GM23248 (cell line): ENCODE data around the gene PML. TPM values are rescaled to one million over a fixed set of nuclear protein-coding genes. Genes with fewer than 3 reads are reported as not detected.

Experiments used
- DNase-seq: peaks from one replicate; pipeline ENCODE4 v3.0.0-alpha.2; 2015
- H2AFZ ChIP-seq: fragments of 200-600 bp; sonication (generic); 2 replicates; pipeline ENCODE4 v1.6.1; 2016; ENCODE audit warnings: antibody characterized with exemption
- H3F3A ChIP-seq: fragments of 200-600 bp; sonication (generic); 2 replicates; pipeline ENCODE4 v1.6.1; 2016; ENCODE audit warnings: mild to moderate bottlenecking, antibody characterized with exemption, mixed run types; ENCODE audit not compliant: insufficient read depth
- H3K27ac ChIP-seq: fragments of 200-600 bp; sonication (generic); 2 replicates; pipeline ENCODE4 v1.5.1; 2016; ENCODE audit warnings: mild to moderate bottlenecking
- H3K27me3 ChIP-seq: fragments of 200-600 bp; sonication (generic); replicated peaks from 2 replicates; pipeline ENCODE4 v1.6.1; 2016; ENCODE audit warnings: mild to moderate bottlenecking; ENCODE audit not compliant: insufficient read depth
- H3K36me3 ChIP-seq: fragments of 200-600 bp; sonication (generic); 2 replicates; pipeline ENCODE4 v1.6.1; 2016; ENCODE audit warnings: low read depth, mild to moderate bottlenecking
- H3K4me1 ChIP-seq: fragments of 200-600 bp; sonication (generic); 2 replicates; pipeline ENCODE4 v1.6.1; 2016; ENCODE audit warnings: mild to moderate bottlenecking; ENCODE audit not compliant: insufficient read depth
- H3K4me2 ChIP-seq: fragments of 200-600 bp; sonication (generic); one replicate; pipeline ENCODE4 v1.6.1; 2016; ENCODE audit warnings: mild to moderate bottlenecking; ENCODE audit not compliant: unreplicated experiment
- H3K4me3 ChIP-seq: fragments of 200-600 bp; sonication (generic); 2 replicates; pipeline ENCODE4 v1.5.1; 2016; ENCODE audit warnings: mild to moderate bottlenecking
- H3K79me2 ChIP-seq: fragments of 200-600 bp; sonication (generic); 2 replicates; pipeline ENCODE4 v1.6.1; 2016; ENCODE audit warnings: mild to moderate bottlenecking; ENCODE audit not compliant: insufficient read depth
- H3K9ac ChIP-seq: fragments of 200-600 bp; sonication (generic); 2 replicates; pipeline ENCODE4 v1.6.1; 2016; ENCODE audit warnings: mild to moderate bottlenecking
- H3K9me2 ChIP-seq: fragments of 200-600 bp; sonication (generic); 2 replicates; pipeline ENCODE4 v1.6.1; 2016; ENCODE audit warnings: mixed run types, mild to moderate bottlenecking, moderate library complexity; ENCODE audit not compliant: insufficient read depth
- H3K9me3 ChIP-seq: fragments of 200-600 bp; sonication (generic); one replicate; pipeline ENCODE4 v1.6.1; 2017; ENCODE audit warnings: low read depth
- H4K20me1 ChIP-seq: fragments of 200-600 bp; sonication (generic); 2 replicates; pipeline ENCODE4 v1.6.0; 2016; ENCODE audit not compliant: insufficient read depth
- EZH2 ChIP-seq: fragments of 200-600 bp; sonication (generic); IDR thresholded peaks from 2 replicates; pipeline ENCODE4 v1.6.1; 2018; ENCODE audit warnings: antibody characterized with exemption, mild to moderate bottlenecking; ENCODE audit not compliant: insufficient read depth, poor library complexity, severe bottlenecking
- EZH2phosphoT487 ChIP-seq: fragments of 200-600 bp; sonication (generic); IDR thresholded peaks from 2 replicates; pipeline ENCODE4 v1.6.1; 2018; ENCODE audit warnings: antibody characterized with exemption, moderate library complexity, mild to moderate bottlenecking, low read depth; ENCODE audit not compliant: insufficient read depth
- WGBS, 2 experiments: methylation state at CpG; one replicate each; pipeline ENCODE4 v1.1.6; 2015 to 2017; ENCODE audit warnings: low lambda C conversion rate in 2 of 2, low coverage in 1 of 2; ENCODE audit errors: missing lambda C conversion rate in 2 of 2; 5-methylcytosine and 5-hydroxymethylcytosine counted together
- in situ Hi-C: fragments of 300-500 bp; cut with MboI; formaldehyde crosslinking; loops from 2 replicates; pipeline ENCODE4 v1.15.0; 2020
- polyA plus RNA-seq: library from polyadenylated mRNA; unstranded; fragments of >200 nt; fragmentation: Nextera tagmentation; extraction: Ambion mirVana; gene quantifications from 2 replicates; pipeline ENCODE4 v1.2.1, GENCODE V29; 2016
- total RNA-seq: library from RNA; depleted of rRNA; stranded (reverse); fragments of >200 nt; shearing (Covaris generic); gene quantifications from 2 replicates; pipeline ENCODE4 v1.2.3, GENCODE V29; 2014

The PML gene
- total and polyA plus RNA-seq, 2 experiments from 2014 or later: 52.9 to 74.7 TPM

- Histone ChIP-seq H3K4me3 (no peak overlapping the region), H3K27me3 (no peaks in the 10 kb centered on the region), H3K4me1 (peaks cover 30% of the 10 kb centered on the region), H4K20me1 (no peaks in the 10 kb centered on the region), H3K79me2 (no peaks in the 10 kb centered on the region), H3F3A (peaks cover 12% of the 10 kb centered on the region), H3K9ac (no peak overlapping the region), H3K4me2 (no peak overlapping the region), H3K9me3 (no peaks in the 10 kb centered on the region), H3K27ac (no peak overlapping the region), H2AFZ (no peak overlapping the region), H3K9me2 (no peaks in the 10 kb centered on the region), H3K36me3 (no peaks in the 10 kb centered on the region)
- DNase-seq: no peak
- WGBS, 2 experiments: 88% methylated on average over 3 of the region's 3 CpGs
- in situ Hi-C loops: loop anchor here (10.0 kb wide), 1 partner anchor 326 kb away; no protein-coding TSS in a partner anchor
- no peak for TF ChIP-seq EZH2
- no peak for TF ChIP-seq EZH2phosphoT487
Observed at GRCh38 chr15:73978896-73979295, 15.6 kb upstream of the PML start.

- H3K9me3 ChIP-seq: no peaks in the 10 kb centered on the region
- no peak overlapping the region for H3K27ac ChIP-seq
- in situ Hi-C loops: loop anchor here (10.0 kb wide), 1 partner anchor 325 kb away; no protein-coding TSS in a partner anchor
- TF ChIP-seq EZH2phosphoT487: no peak
- no peak for TF ChIP-seq EZH2
- H3K9ac ChIP-seq: no peak overlapping the region
- WGBS, 2 experiments: 81 to 87% methylated on average over 1 of the region's 1 CpG
- H3K79me2 ChIP-seq: no peaks in the 10 kb centered on the region
- H3F3A ChIP-seq: peaks cover 12% of the 10 kb centered on the region
- DNase-seq: no peak
- no peak overlapping the region for H2AFZ ChIP-seq
- H3K36me3 ChIP-seq: no peaks in the 10 kb centered on the region
- no peak overlapping the region for H3K4me2 ChIP-seq
- no peaks in the 10 kb centered on the region for H3K27me3 ChIP-seq
- peaks cover 37% of the 10 kb centered on the region for H3K4me1 ChIP-seq
- H3K9me2 ChIP-seq: no peaks in the 10 kb centered on the region
- H3K4me3 ChIP-seq: no peak overlapping the region
- H4K20me1 ChIP-seq: no peaks in the 10 kb centered on the region
Observed at GRCh38 chr15:73979636-73980035, 14.9 kb upstream of the PML start.

- Histone ChIP-seq H3K27ac (peak overlapping the region; percentile 92), H2AFZ (peak overlapping the region; percentile 82), H3K79me2 (no peaks in the 10 kb centered on the region), H3K9me3 (no peaks in the 10 kb centered on the region), H3K36me3 (no peaks in the 10 kb centered on the region), H3F3A (peaks cover 12% of the 10 kb centered on the region), H4K20me1 (no peaks in the 10 kb centered on the region), H3K4me1 (peaks cover 37% of the 10 kb centered on the region), H3K4me2 (peak overlapping the region; percentile 69), H3K27me3 (no peaks in the 10 kb centered on the region), H3K9me2 (no peaks in the 10 kb centered on the region), H3K9ac (peak overlapping the region; percentile 74), H3K4me3 (peak overlapping the region; percentile 33; the same call in 1 of the 2 replicates)
- DNase-seq: peak; percentile 61
- WGBS, 2 experiments: 3 to 9% methylated on average over 5 of the region's 5 CpGs
- no peak for TF ChIP-seq EZH2phosphoT487
- no peak for TF ChIP-seq EZH2
- in situ Hi-C loops: no loop called here
Observed at GRCh38 chr15:73981761-73982221, 12.7 kb upstream of the PML start.

DNA sequence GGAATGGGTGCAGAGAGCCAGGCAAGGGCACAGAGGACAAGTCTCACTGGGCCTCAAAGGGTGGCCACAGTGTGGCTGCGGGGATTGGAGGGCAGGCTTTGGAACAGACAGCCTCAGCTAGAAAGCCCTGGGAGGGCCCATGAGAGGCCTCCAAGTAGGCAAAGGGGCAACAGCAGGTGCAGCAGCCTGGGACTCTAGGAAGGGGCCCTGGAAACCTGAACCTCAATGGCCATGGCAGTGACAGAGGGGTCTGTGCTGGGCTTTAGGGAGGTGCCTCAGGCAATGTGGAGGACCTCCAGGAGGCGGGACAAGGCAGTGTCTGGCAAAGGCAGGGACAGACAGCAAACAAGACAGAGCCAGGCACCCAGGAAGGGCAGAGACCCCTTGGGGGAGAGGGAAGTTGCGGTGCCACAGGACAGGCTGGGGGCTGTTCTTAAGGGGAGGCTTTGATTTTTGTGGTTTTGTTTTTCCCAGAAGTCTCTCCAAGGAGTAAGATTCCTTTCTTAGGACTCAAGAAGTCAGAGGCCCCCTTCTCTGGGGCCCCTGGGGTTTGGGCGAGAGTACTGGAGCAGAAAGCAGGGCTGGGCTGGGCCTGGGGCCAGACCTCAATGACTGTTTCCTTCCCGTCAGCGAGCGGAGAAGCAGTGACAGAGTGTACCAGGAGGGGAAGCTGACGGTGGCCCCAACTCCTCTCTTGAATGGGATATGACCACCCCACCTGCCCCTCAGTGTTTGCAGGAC is 12.1 kb upstream of the PML start:
- no peaks in the 10 kb centered on the region for H3K9me3 ChIP-seq
- no peaks in the 10 kb centered on the region for H3K36me3 ChIP-seq
- 0 to 3% methylated on average over 8 of the region's 8 CpGs for WGBS, 2 experiments
- peaks cover 37% of the 10 kb centered on the region for H3K4me1 ChIP-seq
- peaks cover 12% of the 10 kb centered on the region for H3F3A ChIP-seq
- H3K4me2 ChIP-seq: peak overlapping the region; percentile 69
- TF ChIP-seq EZH2phosphoT487 (no peak), EZH2 (no peak)
- H3K27ac ChIP-seq: peak overlapping the region; percentile 92
- H3K27me3 ChIP-seq: no peaks in the 10 kb centered on the region
- DNase-seq: peak; percentile 96
- in situ Hi-C loops: no loop called here
- peak overlapping the region; percentile 82 for H2AFZ ChIP-seq
- no peaks in the 10 kb centered on the region for H3K9me2 ChIP-seq
- H3K79me2 ChIP-seq: no peaks in the 10 kb centered on the region
- H3K4me3 ChIP-seq: peak overlapping the region; percentile 33; the same call in 1 of the 2 replicates
- peak overlapping the region; percentile 74 for H3K9ac ChIP-seq
- no peaks in the 10 kb centered on the region for H4K20me1 ChIP-seq
